Skeletal muscle tissue (tissue), 4 donors: ENCODE measurements around the gene ATP6V1G3. TPM values are rescaled to one million over a fixed set of nuclear protein-coding genes. Genes with fewer than 3 reads are reported as not detected.
A peak's percentile ranks its signal among the peaks of the same experiment; 100 is the strongest.
"Not testable (repeated sequence)": the region's sequence is repeated elsewhere in the genome, so short reads cannot be mapped to it uniquely, and the experiment has no call there.

Source experiments
- H3K27ac ChIP-seq: one replicate; pipeline ENCODE4 v1.7.0; 2013; ENCODE audit warnings: mild to moderate bottlenecking, low read depth, low read length, inconsistent platforms
- H3K27me3 ChIP-seq, 3 donors: one replicate each; pipeline ENCODE4 v1.7.0; 2013; ENCODE audit warnings: low read length in 3 of 3; ENCODE audit not compliant: control insufficient read depth in 3 of 3, insufficient read depth in 3 of 3
- H3K36me3 ChIP-seq, 3 donors: one replicate each; pipeline ENCODE4 v1.7.0; 2013; ENCODE audit warnings: low read length in 3 of 3; ENCODE audit not compliant: control insufficient read depth in 3 of 3, insufficient read depth in 3 of 3
- H3K4me1 ChIP-seq, 3 donors: one replicate each; pipeline ENCODE4 v1.7.0; 2013; ENCODE audit warnings: low read length in 3 of 3, mild to moderate bottlenecking in 3 of 3; ENCODE audit not compliant: control insufficient read depth in 3 of 3, insufficient read depth in 3 of 3
- H3K4me3 ChIP-seq, 3 donors: one replicate each; pipeline ENCODE4 v1.7.0; 2013; ENCODE audit warnings: low read length in 3 of 3
- H3K9ac ChIP-seq, 3 donors: one replicate each; pipeline ENCODE4 v1.7.0; 2013; ENCODE audit warnings: low read length in 3 of 3, mild to moderate bottlenecking in 3 of 3, moderate library complexity in 2 of 3, low read depth in 1 of 3
- H3K9me3 ChIP-seq, 3 donors: one replicate each; pipeline ENCODE4 v1.7.0; 2013; ENCODE audit warnings: low read length in 3 of 3; ENCODE audit not compliant: control insufficient read depth in 3 of 3
- total RNA-seq: library from RNA; depleted of rRNA; stranded (reverse); fragments of >200 nt; gene quantifications from one replicate; pipeline ENCODE4 v1.2.3, GENCODE V29; 2014
- donor health status: Osteomylitis.

Gene ATP6V1G3, protein sequence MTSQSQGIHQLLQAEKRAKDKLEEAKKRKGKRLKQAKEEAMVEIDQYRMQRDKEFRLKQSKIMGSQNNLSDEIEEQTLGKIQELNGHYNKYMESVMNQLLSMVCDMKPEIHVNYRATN
- total RNA-seq: not detected

- no peaks in the 10 kb centered on the region for H3K9me3 ChIP-seq
- no peaks in the 10 kb centered on the region for H3K36me3 ChIP-seq
- H3K4me1 ChIP-seq: no peaks in the 10 kb centered on the region
- no peak within 1 kb of the TSS for H3K4me3 ChIP-seq
- no peaks in the 10 kb centered on the region for H3K27me3 ChIP-seq
- no peak within 1 kb of the TSS for H3K27ac ChIP-seq
- no peak within 1 kb of the TSS for H3K9ac ChIP-seq
These were observed at the start of gene ATP6V1G3 for GRCh38 chr1:198540580-198540979. TSS of gene ATP6V1G3 (minus strand) at chr1:198540680. CDS start at chr1:198540650, 30 bp downstream.

DNA sequence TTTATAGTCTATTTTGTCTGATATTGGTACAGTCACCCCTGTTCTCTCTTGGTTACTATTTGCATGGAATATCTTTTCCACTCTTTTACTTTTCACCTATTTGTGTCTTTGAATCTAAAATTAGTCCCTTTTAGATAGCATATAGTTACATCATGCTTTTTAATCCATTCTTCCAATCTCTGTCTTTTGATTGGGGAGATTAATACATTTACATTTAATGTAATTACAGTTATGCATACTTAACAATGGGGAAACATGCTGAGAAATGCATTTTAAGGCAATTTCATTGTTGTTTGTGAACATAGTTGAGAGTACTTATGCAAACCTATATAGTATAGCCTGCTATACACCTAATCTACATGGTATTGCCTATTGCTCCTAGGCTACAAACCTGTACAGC lies 48.4 kb upstream of the ATP6V1G3 start:
- Histone ChIP-seq H3K27ac (no peak overlapping the region), H3K4me3 (peak overlapping the region in 1 of 3 donors; percentile 23), H3K9me3 (peaks cover 0 to 13% (median 0%) of the 10 kb centered on the region in 3 donors), H3K4me1 (no peaks in the 10 kb centered on the region), H3K9ac (no peak overlapping the region), H3K36me3 (no peaks in the 10 kb centered on the region), H3K27me3 (no peaks in the 10 kb centered on the region)

DNA sequence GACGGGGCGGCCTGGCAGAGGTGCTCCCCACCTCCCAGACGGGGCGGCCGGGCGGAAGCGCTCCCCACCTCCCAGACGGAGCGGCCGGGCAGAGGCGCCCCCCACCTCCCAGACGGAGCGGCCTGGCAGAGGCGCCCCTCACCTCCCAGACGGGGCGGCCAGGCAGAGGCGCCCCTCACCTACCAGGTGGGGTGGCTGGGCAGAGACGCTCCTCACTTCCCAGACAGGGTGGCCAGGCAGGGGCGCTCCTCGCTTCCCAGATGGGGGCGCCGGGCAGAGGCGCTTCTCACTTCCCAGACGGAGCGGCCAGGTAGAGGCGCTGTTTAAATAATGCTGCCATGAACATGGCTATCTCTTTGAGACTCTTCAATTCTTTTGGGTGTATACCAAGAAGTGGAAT lies 43.7 kb upstream of the ATP6V1G3 start:
- no peak overlapping the region for H3K9ac ChIP-seq
- H3K27ac ChIP-seq: no peak overlapping the region
- H3K27me3 ChIP-seq: no peaks in the 10 kb centered on the region
- H3K4me1 ChIP-seq: no peaks in the 10 kb centered on the region
- no peak overlapping the region for H3K4me3 ChIP-seq
- peaks cover 0 to 8% (median 0%) of the 10 kb centered on the region in 3 donors for H3K9me3 ChIP-seq
- no peaks in the 10 kb centered on the region for H3K36me3 ChIP-seq

- not testable (repeated sequence) for H3K36me3 ChIP-seq, H3K27me3 ChIP-seq, H3K9me3 ChIP-seq, H3K9ac ChIP-seq, H3K27ac ChIP-seq, H3K4me3 ChIP-seq, H3K4me1 ChIP-seq
These were observed 42.8 kb upstream of the ATP6V1G3 start for GRCh38 chr1:198583209-198583802.

GRCh38 chr1:198577444-198577843 lies 37.0 kb upstream of the ATP6V1G3 start:
- Histone ChIP-seq H3K27ac (no peak overlapping the region), H3K9me3 (no peaks in the 10 kb centered on the region), H3K9ac (no peak overlapping the region), H3K4me1 (no peaks in the 10 kb centered on the region), H3K27me3 (no peaks in the 10 kb centered on the region), H3K36me3 (no peaks in the 10 kb centered on the region), H3K4me3 (no peak overlapping the region)

DNA sequence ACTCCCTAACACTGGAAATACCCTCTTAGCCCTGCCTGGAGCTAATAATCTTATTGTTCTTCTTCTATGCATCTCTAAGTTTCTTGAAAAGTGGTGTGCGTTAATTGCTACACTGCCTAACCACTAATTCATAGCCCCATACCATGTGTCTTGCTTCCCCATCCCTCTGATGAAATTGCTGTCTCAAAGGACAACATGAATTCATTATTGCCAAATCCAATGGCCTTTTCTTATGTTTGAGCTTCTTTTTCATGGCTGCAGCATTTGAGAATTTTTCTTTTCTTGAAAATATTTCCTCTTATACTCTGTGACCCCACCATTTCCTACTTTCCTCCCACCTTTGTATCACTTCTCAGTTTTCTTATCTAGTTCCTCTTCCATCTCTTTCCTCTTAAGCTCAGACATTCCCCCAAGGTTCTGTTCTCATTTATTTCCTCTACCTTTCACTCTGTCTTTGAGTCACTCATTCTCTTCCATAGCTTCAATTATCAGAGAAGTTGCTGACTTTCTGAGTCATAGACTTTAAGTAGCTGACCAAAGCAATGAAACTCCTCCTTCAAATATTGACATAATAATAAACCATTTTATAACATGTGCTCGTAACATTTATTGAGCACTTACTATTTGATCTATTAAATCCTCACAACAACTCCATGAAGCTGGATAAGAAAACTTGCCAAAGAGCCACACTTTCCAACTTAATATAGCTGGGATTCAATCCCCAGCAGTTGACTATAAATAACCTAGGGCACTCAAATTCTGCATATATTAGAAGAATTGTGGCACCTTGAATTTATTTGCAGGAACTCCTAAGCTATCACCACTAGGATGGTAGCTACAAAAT lies 35.5 kb upstream of the ATP6V1G3 start:
- no peak overlapping the region for H3K9ac ChIP-seq
- H3K27ac ChIP-seq: no peak overlapping the region
- H3K4me3 ChIP-seq: no peak overlapping the region
- no peaks in the 10 kb centered on the region for H3K36me3 ChIP-seq
- no peaks in the 10 kb centered on the region for H3K9me3 ChIP-seq
- H3K4me1 ChIP-seq: no peaks in the 10 kb centered on the region
- H3K27me3 ChIP-seq: no peaks in the 10 kb centered on the region

DNA sequence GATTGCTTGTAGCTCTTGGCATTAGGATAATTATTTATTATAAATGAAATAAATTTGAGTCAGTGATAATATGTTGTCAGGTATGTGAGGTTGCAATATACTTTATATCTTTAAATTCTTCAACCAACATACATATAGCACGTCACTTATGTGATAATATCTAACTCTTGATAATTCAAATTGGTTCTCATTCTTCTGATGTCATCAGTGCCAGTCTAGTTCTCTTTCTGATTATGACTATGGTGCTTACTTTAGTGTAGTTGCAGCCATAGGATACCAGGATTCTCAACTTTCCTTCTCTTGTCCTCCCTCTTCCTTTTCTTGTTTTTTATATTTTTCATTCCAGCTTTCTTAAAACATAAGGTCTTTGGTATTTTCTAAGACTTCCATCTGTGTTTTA lies 34.8 kb upstream of the ATP6V1G3 start:
- Histone ChIP-seq H3K27me3 (no peaks in the 10 kb centered on the region), H3K4me1 (no peaks in the 10 kb centered on the region), H3K27ac (no peak overlapping the region), H3K9ac (no peak overlapping the region), H3K4me3 (no peak overlapping the region), H3K9me3 (no peaks in the 10 kb centered on the region), H3K36me3 (no peaks in the 10 kb centered on the region)

- H3K36me3 ChIP-seq: no peaks in the 10 kb centered on the region
- no peak overlapping the region for H3K27ac ChIP-seq
- H3K4me1 ChIP-seq: no peaks in the 10 kb centered on the region
- no peak overlapping the region for H3K4me3 ChIP-seq
- no peaks in the 10 kb centered on the region for H3K27me3 ChIP-seq
- H3K9me3 ChIP-seq: no peaks in the 10 kb centered on the region
- no peak overlapping the region for H3K9ac ChIP-seq
These were observed 33.8 kb upstream of the ATP6V1G3 start for GRCh38 chr1:198574325-198574724.

GRCh38 chr1:198564716-198565115 lies 24.2 kb upstream of the ATP6V1G3 start:
- Histone ChIP-seq H3K9ac (no peak overlapping the region), H3K9me3 (no peaks in the 10 kb centered on the region), H3K36me3 (no peaks in the 10 kb centered on the region), H3K27ac (no peak overlapping the region), H3K4me1 (no peaks in the 10 kb centered on the region), H3K4me3 (no peak overlapping the region), H3K27me3 (no peaks in the 10 kb centered on the region)

DNA sequence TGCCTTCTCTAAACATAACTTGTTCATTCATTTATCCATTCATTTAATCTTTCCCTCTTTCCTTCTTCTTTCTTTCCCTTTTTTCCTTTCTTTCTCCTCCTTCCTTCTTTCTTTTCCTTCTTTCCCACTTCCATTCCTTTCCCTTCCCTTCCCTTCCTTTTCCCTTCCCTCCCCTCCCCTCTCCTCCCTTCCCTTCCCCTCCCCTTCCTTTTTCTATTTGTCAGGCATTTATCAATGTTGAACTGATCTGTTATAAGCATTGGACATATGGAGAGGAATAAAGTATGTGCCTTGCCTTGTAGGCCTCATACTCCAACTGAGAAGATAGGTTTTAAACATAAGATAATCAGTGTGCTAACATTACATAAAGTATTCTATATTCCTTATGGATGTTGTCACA lies 23.7 kb upstream of the ATP6V1G3 start:
- no peak overlapping the region for H3K4me3 ChIP-seq
- H3K27me3 ChIP-seq: no peaks in the 10 kb centered on the region
- H3K9me3 ChIP-seq: no peaks in the 10 kb centered on the region
- H3K36me3 ChIP-seq: no peaks in the 10 kb centered on the region
- no peaks in the 10 kb centered on the region for H3K4me1 ChIP-seq
- H3K9ac ChIP-seq: no peak overlapping the region
- H3K27ac ChIP-seq: no peak overlapping the region
